Testis (tissue), 5 donors: ENCODE measurements around the gene CARD8. TPM values are rescaled to one million over a fixed set of nuclear protein-coding genes. Genes with fewer than 3 reads are reported as not detected.
A peak's percentile ranks its signal among the peaks of the same experiment; 100 is the strongest.

Source experiments
- DNase-seq: peaks from one replicate; pipeline ENCODE4 v3.0.0-alpha.2; 2019
- H3K27ac ChIP-seq, 2 donors: fragments of 200-600 bp; sonication (generic); one replicate each; pipeline ENCODE4 v1.5.1; 2019
- H3K27me3 ChIP-seq: fragments of 200-600 bp; sonication (generic); one replicate; pipeline ENCODE4 v1.5.1; 2019
- H3K36me3 ChIP-seq: fragments of 200-600 bp; sonication (generic); one replicate; pipeline ENCODE4 v1.5.1; 2017; ENCODE audit warnings: low read depth; ENCODE audit errors: missing control alignments
- H3K4me1 ChIP-seq: fragments of 200-600 bp; sonication (generic); one replicate; pipeline ENCODE4 v1.5.1; 2019
- H3K4me3 ChIP-seq, 2 donors: fragments of 200-600 bp; sonication (generic); one replicate each; pipeline ENCODE4 v1.5.1; 2017 to 2019
- H3K9me3 ChIP-seq: fragments of 200-600 bp; sonication (generic); one replicate; pipeline ENCODE4 v1.5.1; 2017
- POLR2A ChIP-seq: fragments of 450-650 bp; IDR thresholded peaks from one replicate; pipeline ENCODE4 v1.6.1; 2017; ENCODE audit warnings: antibody characterized with exemption, mild to moderate bottlenecking, moderate library complexity
- WGBS, 2 donors: methylation state at CpG; one replicate each; pipeline ENCODE4 v1.1.5; 2018; 5-methylcytosine and 5-hydroxymethylcytosine counted together
- intact Hi-C: fragments of 100-400 bp; cut with DNase I; formaldehyde crosslinking; loops from one replicate; pipeline ENCODE4 v1.15.1; 2023; ENCODE audit warnings: low total_unique reads
- long read RNA-seq, 2 donors: transcript quantifications; one replicate each; lab custom pipeline, GENCODE V29; 2026
- polyA plus RNA-seq: library from polyadenylated mRNA; stranded (reverse); fragments of 350-450 nt; fragmentation: Illumina TruSeq; extraction: RNeasy Lipid Tissue Mini Kit (QIAGEN cat#74804); gene quantifications from one replicate; pipeline ENCODE4 v1.2.3, GENCODE V29; 2014; ENCODE audit warnings: low read depth, low replicate concordance; ENCODE audit not compliant: insufficient read depth
- total RNA-seq, 2 donors: library from RNA; depleted of rRNA; stranded (reverse); fragments of >200 nt; gene quantifications; one replicate each; pipeline ENCODE4 v1.2.3, GENCODE V29; 2016
- TF ChIP-seq, protein P1 (sequence below), 3 experiments: fragments of 450-650 bp in 2 of 3; fragments of 200-600 bp in 1 of 3; sonication (generic) in 1 of 3; IDR thresholded peaks; one replicate each; pipeline ENCODE4 v1.5.1; 2016 to 2019; ENCODE audit warnings: antibody characterized with exemption in 3 of 3, mild to moderate bottlenecking in 2 of 3, moderate library complexity in 1 of 3

Gene CARD8, protein sequence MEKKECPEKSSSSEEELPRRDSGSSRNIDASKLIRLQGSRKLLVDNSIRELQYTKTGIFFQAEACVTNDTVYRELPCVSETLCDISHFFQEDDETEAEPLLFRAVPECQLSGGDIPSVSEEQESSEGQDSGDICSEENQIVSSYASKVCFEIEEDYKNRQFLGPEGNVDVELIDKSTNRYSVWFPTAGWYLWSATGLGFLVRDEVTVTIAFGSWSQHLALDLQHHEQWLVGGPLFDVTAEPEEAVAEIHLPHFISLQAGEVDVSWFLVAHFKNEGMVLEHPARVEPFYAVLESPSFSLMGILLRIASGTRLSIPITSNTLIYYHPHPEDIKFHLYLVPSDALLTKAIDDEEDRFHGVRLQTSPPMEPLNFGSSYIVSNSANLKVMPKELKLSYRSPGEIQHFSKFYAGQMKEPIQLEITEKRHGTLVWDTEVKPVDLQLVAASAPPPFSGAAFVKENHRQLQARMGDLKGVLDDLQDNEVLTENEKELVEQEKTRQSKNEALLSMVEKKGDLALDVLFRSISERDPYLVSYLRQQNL
- 10 to 100 TPM; 45.4 to 68.4 TPM for total RNA-seq
- polyA plus RNA-seq = 53.9 TPM
- long read RNA-seq, donor 1, partial matches to known transcripts = 41 of 43 reads
- long read RNA-seq, donor 1, other reads (novel, unspliced or antisense) = 0 of 43 reads
- long read RNA-seq, donor 2 = 0 reads

DNA sequence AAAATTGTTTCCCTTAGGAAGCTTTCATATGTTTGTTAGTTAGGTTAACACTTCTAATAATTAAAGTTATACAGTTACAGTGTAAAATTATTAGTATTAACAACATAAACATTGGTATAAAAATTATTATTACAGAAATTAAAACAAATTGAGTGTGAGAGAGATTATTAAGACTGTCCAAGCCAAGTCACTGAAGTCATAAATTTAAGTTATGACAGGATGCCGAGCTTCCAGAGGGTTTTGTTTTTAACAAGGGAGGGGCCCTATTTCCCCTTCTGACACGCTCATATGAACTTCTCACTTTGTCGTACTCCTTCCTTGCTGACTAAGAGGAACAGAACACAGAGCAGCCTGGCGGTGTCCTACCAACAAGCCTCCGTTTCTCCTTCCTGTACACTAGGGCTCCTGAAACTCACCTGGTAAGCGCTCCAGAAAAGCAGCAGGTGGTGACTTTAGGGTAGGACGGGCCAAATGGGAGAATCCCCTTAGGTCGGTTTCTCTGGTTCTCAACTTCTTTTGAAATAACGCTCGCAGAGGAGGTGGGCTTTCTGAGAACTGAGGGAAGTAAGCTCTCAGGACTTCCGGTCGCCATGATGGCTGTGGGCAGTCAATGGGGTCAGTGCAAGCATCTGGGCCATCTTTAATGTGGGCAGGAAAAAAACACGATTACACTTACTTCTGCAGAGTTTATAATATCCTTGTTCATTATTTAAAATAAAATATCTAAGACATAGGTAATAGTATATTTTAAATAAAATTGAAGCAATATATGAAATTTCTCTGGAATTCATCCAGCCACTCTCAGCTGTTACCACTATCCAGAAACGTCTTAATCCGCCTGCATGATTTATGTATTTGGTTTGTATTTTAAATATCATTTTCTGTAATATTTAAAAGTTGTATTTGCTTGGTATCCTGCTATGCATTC, at the start of gene CARD8:
Gene CARD8 (minus strand): TSS at position 537 of the 928 bp plus-strand sequence. CDS start 14,892 bp downstream, outside the sequence.
- peak within 1 kb of the TSS; percentile 91 to 92 for H3K27ac ChIP-seq
- H3K9me3 ChIP-seq = no peaks in the 10 kb centered on the region
- 2 to 5% methylated on average over 15 of the region's 15 CpGs for WGBS, 2 donors
- no peaks in the 10 kb centered on the region for H3K27me3 ChIP-seq
- no peaks in the 10 kb centered on the region for H3K36me3 ChIP-seq
- DNase-seq = peak; percentile 94
- intact Hi-C loops = no loop called here
- TF ChIP-seq, protein P1, sequence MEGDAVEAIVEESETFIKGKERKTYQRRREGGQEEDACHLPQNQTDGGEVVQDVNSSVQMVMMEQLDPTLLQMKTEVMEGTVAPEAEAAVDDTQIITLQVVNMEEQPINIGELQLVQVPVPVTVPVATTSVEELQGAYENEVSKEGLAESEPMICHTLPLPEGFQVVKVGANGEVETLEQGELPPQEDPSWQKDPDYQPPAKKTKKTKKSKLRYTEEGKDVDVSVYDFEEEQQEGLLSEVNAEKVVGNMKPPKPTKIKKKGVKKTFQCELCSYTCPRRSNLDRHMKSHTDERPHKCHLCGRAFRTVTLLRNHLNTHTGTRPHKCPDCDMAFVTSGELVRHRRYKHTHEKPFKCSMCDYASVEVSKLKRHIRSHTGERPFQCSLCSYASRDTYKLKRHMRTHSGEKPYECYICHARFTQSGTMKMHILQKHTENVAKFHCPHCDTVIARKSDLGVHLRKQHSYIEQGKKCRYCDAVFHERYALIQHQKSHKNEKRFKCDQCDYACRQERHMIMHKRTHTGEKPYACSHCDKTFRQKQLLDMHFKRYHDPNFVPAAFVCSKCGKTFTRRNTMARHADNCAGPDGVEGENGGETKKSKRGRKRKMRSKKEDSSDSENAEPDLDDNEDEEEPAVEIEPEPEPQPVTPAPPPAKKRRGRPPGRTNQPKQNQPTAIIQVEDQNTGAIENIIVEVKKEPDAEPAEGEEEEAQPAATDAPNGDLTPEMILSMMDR (IDR thresholded peaks at IDR 0.05) = peak in 2 of 3 experiments; percentile 14 to 19
- TF ChIP-seq POLR2A = no peak
- H3K4me3 ChIP-seq = peak within 1 kb of the TSS; percentile 68 to 83
- peaks cover 9% of the 10 kb centered on the region for H3K4me1 ChIP-seq

DNA sequence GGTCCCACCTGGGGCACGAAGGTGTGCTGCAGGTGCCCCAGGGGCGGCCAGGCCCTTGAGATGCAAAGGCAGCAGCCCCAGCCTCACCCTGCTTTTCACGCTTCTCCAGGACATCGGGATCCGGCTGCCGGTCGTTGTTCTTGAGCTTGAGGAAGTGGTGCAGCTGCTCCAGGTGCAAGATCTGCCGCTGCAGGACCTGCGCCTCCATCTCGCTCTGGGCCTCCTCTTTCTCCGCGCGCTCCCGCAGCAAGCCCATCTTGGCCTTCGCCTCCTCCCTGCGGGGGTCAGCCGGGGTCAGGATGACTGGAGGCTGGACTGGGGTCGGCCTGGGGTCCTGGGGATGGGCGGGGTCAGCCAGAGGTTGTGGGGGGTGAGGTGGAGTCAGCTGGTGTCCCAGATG, 48.2 kb upstream of the CARD8 start:
- Histone ChIP-seq H3K36me3 (no peaks in the 10 kb centered on the region), H3K4me1 (peaks cover 5% of the 10 kb centered on the region)
- DNase-seq = no peak

DNA sequence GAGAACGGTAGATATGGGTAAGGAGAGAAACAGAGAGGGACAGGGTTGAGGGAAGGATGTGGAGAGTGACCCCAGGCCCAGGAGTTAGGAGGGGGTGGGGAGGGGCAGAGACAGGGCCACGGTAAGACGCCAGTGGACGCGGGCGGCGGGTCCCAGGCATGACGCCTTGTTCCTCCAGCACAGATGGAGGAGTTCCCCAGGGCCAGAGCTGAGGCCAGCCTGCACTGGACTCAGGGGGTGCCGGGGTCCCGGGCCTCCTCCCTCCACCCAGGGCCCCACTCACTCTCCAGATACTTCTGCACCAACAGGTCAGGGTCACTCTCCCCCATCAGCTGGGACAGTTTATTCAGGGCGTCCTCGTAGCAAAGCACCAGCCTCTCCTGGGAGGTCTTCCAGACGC, 47.7 kb upstream of the CARD8 start:
- whole genome bisulfite sequencing, 2 donors = 83 to 87% methylated on average over 10 to 13 of the region's 13 CpGs
- intact Hi-C loops = no loop called here
- H3K4me3 ChIP-seq = no peak overlapping the region
- no peaks in the 10 kb centered on the region for H3K9me3 ChIP-seq
- no peaks in the 10 kb centered on the region for H3K36me3 ChIP-seq
- no peak for TF ChIP-seq POLR2A
- TF ChIP-seq, protein P1 (IDR thresholded peaks at IDR 0.05) = no peak
- no peak overlapping the region for H3K27ac ChIP-seq
- H3K4me1 ChIP-seq = no peaks in the 10 kb centered on the region
- no peaks in the 10 kb centered on the region for H3K27me3 ChIP-seq
- DNase-seq = no peak

More for the DNA sequence above, 48.2 kb upstream of the CARD8 start:
- intact Hi-C loops = no loop called here
- H3K27ac ChIP-seq = no peak overlapping the region
- H3K4me3 ChIP-seq = no peak overlapping the region
- H3K9me3 ChIP-seq = no peaks in the 10 kb centered on the region
- 78 to 84% methylated on average over 8 to 19 of the region's 19 CpGs for WGBS, 2 donors
- no peaks in the 10 kb centered on the region for H3K27me3 ChIP-seq
- TF ChIP-seq POLR2A = no peak
- TF ChIP-seq, protein P1 (IDR thresholded peaks at IDR 0.05) = no peak

DNA sequence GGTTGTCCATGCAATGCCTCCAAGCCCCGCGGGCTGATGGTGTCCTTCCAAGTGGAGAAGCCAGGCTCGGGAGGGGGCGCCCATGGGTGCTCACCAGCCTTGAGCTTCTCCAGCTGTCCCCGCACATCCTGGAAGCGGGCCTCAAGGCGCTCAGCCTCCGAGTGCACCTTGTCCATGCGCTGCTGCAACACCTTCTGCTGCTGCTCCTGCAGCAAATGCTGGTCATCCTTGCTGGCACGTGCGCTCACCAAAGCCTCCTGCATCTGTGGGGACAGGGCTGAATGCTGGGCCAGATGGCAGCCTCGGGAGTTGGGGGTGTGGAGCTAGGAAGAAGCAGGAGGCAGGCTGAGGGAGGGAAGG, 46.9 kb upstream of the CARD8 start:
- no peak for TF ChIP-seq POLR2A
- TF ChIP-seq, protein P1 (IDR thresholded peaks at IDR 0.05) = no peak
- DNase-seq = no peak
- intact Hi-C loops = no loop called here
- no peaks in the 10 kb centered on the region for H3K9me3 ChIP-seq
- WGBS, 2 donors = 96 to 98% methylated on average over 7 to 10 of the region's 12 CpGs
- H3K27ac ChIP-seq = no peak overlapping the region
- no peaks in the 10 kb centered on the region for H3K27me3 ChIP-seq
- no peaks in the 10 kb centered on the region for H3K36me3 ChIP-seq
- H3K4me3 ChIP-seq = no peak overlapping the region
- no peaks in the 10 kb centered on the region for H3K4me1 ChIP-seq
